GM12873 (cell line): Measurements from ENCODE around the gene ETF1.

Source experiments
- CTCF ChIP-seq: IDR thresholded peaks from 2 replicates; pipeline ENCODE4 v1.5.1; 2012; ENCODE audit warnings: low read depth, mild to moderate bottlenecking, moderate library complexity, low read length, control low read depth; ENCODE audit not compliant: insufficient read depth; ENCODE audit errors: missing control alignments

Gene ETF1

GRCh38 chr5:138463419-138464007, 79.5 kb downstream of the ETF1 start:
- no peak for TF ChIP-seq CTCF

- no peak for TF ChIP-seq CTCF
Observed at GRCh38 chr5:138461343-138462125, 81.5 kb downstream of the ETF1 start.

GRCh38 chr5:138460032-138460693, 82.9 kb downstream of the ETF1 start:
- no peak for TF ChIP-seq CTCF

- no peak for TF ChIP-seq CTCF
Observed at GRCh38 chr5:138459311-138459933, 83.6 kb downstream of the ETF1 start.

- no peak for TF ChIP-seq CTCF
Observed at GRCh38 chr5:138458856-138459255, 84.2 kb downstream of the ETF1 start.

- no peak for TF ChIP-seq CTCF
Observed at GRCh38 chr5:138458384-138458783, 84.7 kb downstream of the ETF1 start.

GRCh38 chr5:138457531-138458275, 85.3 kb downstream of the ETF1 start:
- TF ChIP-seq CTCF: no peak
